Panc1 (cell line): ENCODE results near the gene MTA3. TPM values are rescaled to one million over a fixed set of nuclear protein-coding genes. Genes with fewer than 3 reads are reported as not detected.

Experiments
- ATAC-seq: fragments of 200-7000 bp; cut with Tn5 transposase; 2 replicates; pipeline ENCODE4 v1.9.1; 2020; ENCODE audit warnings: mild to moderate bottlenecking, moderate library complexity
- BruUV-seq: library from RNA; stranded (reverse); fragments of 400-500 nt; replicated peaks from 2 replicates; lab custom pipeline; 2021; lab: Mats Ljungman, UMichigan
- CTCF ChIA-PET: fragments of 300-600 bp; sonication (Branson Sonifier 250); formaldehyde crosslinking; loops from one replicate; lab custom pipeline; 2022; ENCODE audit warnings: antibody characterized with exemption; lab: Charles Lee
- POLR2A ChIA-PET: fragments of 300-600 bp; sonication (Branson Sonifier 250); formaldehyde crosslinking; loops from one replicate; lab custom pipeline; 2022; ENCODE audit warnings: antibody characterized with exemption; lab: Charles Lee
- DNase-seq: peaks from one replicate; pipeline ENCODE4 v3.0.0-alpha.2; 2010; ENCODE audit warnings: low read depth, low spot score
- H3K27ac ChIP-seq: 2 replicates; pipeline ENCODE4 v1.5.1; 2011; ENCODE audit warnings: mild to moderate bottlenecking, low read length, inconsistent platforms
- H3K27me3 ChIP-seq: fragments of 200-500 bp; sonication (Bioruptor generic); 2 replicates; pipeline ENCODE4 v1.6.0; 2014; ENCODE audit warnings: low read length, inconsistent platforms; ENCODE audit not compliant: control insufficient read depth, insufficient read depth
- H3K36me3 ChIP-seq: fragments of 200-500 bp; sonication (Bioruptor generic); 2 replicates; pipeline ENCODE4 v1.5.1; 2014; ENCODE audit warnings: inconsistent platforms, mild to moderate bottlenecking, low read length, moderate library complexity; ENCODE audit not compliant: control insufficient read depth, insufficient read depth
- H3K4me1 ChIP-seq: 2 replicates; pipeline ENCODE4 v1.5.1; 2011; ENCODE audit warnings: inconsistent platforms, mild to moderate bottlenecking, low read length, moderate library complexity; ENCODE audit not compliant: control insufficient read depth, insufficient read depth
- H3K4me3 ChIP-seq, 2 experiments: 2 replicates each; pipeline ENCODE4 v1.5.1; 2011 to 2012; ENCODE audit warnings: low read depth in 2 of 2, low read length in 2 of 2, mild to moderate bottlenecking in 2 of 2, inconsistent platforms in 1 of 2, moderate library complexity in 1 of 2
- H3K9me3 ChIP-seq: fragments of 200-500 bp; sonication (Bioruptor generic); 2 replicates; pipeline ENCODE4 v1.5.1; 2014; ENCODE audit warnings: low read depth, mild to moderate bottlenecking, inconsistent platforms, low read length, moderate library complexity; ENCODE audit not compliant: control insufficient read depth, insufficient read depth
- POLR2AphosphoS5 ChIP-seq: IDR thresholded peaks from 2 replicates; pipeline ENCODE4 v1.6.1; 2012; ENCODE audit warnings: mild to moderate bottlenecking, low read depth, low read length, moderate library complexity
- SIN3A ChIP-seq: IDR thresholded peaks from 2 replicates; pipeline ENCODE4 v1.6.1; 2012; ENCODE audit warnings: low read depth, mild to moderate bottlenecking, low read length, moderate library complexity, borderline replicate concordance; ENCODE audit not compliant: insufficient read depth
- TCF7L2 ChIP-seq: IDR thresholded peaks from 2 replicates; pipeline ENCODE4 v1.6.1; 2011; ENCODE audit warnings: mild to moderate bottlenecking, low read depth, low read length, inconsistent platforms
- in situ Hi-C: cut with HindIII; loops from 2 replicates; pipeline ENCODE4 v1.10.0; 2016; ENCODE audit warnings: low sequenced_read_pairs, low pct_unique_long_range_greater_than_20kb
- intact Hi-C: fragments of 100-400 bp; cut with micrococcal nuclease; formaldehyde crosslinking; loops from one replicate; pipeline ENCODE4 v1.10.0; 2022; ENCODE audit not compliant: unreplicated experiment
- total RNA-seq: library from RNA; stranded (reverse); gene quantifications from one replicate; pipeline ENCODE4 v1.2.1, GENCODE V29; 2021; ENCODE audit not compliant: unreplicated experiment
- TF ChIP-seq, protein P1 (sequence below), 2 experiments: IDR thresholded peaks; 2 replicates each; pipeline ENCODE4 v1.6.1; 2011 to 2012; ENCODE audit warnings: low read depth in 2 of 2, control low read depth in 1 of 2, low read length in 1 of 2, mild to moderate bottlenecking in 1 of 2, moderate library complexity in 1 of 2; ENCODE audit not compliant: insufficient read depth in 1 of 2
- TF ChIP-seq, protein P2 (sequence below): fragments of 450-650 bp; IDR thresholded peaks from 2 replicates; pipeline ENCODE4 v1.5.1; 2017; ENCODE audit warnings: mild to moderate bottlenecking

The MTA3 gene
- total RNA-seq, 1 experiment from 2014 or later: 65.6 TPM

DNA sequence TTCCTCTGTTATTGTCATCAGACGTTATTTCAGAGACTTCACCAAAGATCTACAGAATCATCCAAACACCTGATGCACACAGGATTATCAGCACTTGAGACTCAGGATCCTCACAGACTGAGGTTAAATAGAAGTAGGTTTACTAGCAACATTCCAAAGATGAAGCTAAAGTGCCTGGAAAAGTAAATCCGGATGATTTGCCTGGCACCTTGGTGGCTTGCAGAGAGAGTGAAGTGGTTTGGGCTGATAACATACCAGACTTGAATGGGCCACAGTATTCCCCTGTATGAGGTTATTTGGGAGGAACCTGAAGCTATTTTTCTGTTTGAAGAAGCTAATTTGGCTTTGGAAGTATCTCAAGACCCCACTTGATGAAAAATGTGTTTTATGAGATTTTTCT is 144.5 kb downstream of the MTA3 start:
- no peaks in the 10 kb centered on the region for H3K27me3 ChIP-seq
- H3K4me1 ChIP-seq: no peaks in the 10 kb centered on the region
- no peak overlapping the region for H3K27ac ChIP-seq
- POLR2A ChIA-PET: no interaction called here
- in situ Hi-C loops (no loop called here), intact Hi-C loops (no loop called here)
- H3K9me3 ChIP-seq: no peaks in the 10 kb centered on the region
- CTCF ChIA-PET: no interaction called here
- H3K36me3 ChIP-seq: peaks cover 8% of the 10 kb centered on the region; the same call in 1 of the 2 replicates
- DNase-seq (no peak), ATAC-seq (no peak)
- BruUV-seq: no TSS peak
- H3K4me3 ChIP-seq: no peak overlapping the region
- TF ChIP-seq SIN3A (no peak), TCF7L2 (no peak), POLR2AphosphoS5 (no peak)
- TF ChIP-seq, protein P1, sequence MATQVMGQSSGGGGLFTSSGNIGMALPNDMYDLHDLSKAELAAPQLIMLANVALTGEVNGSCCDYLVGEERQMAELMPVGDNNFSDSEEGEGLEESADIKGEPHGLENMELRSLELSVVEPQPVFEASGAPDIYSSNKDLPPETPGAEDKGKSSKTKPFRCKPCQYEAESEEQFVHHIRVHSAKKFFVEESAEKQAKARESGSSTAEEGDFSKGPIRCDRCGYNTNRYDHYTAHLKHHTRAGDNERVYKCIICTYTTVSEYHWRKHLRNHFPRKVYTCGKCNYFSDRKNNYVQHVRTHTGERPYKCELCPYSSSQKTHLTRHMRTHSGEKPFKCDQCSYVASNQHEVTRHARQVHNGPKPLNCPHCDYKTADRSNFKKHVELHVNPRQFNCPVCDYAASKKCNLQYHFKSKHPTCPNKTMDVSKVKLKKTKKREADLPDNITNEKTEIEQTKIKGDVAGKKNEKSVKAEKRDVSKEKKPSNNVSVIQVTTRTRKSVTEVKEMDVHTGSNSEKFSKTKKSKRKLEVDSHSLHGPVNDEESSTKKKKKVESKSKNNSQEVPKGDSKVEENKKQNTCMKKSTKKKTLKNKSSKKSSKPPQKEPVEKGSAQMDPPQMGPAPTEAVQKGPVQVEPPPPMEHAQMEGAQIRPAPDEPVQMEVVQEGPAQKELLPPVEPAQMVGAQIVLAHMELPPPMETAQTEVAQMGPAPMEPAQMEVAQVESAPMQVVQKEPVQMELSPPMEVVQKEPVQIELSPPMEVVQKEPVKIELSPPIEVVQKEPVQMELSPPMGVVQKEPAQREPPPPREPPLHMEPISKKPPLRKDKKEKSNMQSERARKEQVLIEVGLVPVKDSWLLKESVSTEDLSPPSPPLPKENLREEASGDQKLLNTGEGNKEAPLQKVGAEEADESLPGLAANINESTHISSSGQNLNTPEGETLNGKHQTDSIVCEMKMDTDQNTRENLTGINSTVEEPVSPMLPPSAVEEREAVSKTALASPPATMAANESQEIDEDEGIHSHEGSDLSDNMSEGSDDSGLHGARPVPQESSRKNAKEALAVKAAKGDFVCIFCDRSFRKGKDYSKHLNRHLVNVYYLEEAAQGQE (IDR thresholded peaks at IDR 0.05; ENCODE audit: insufficient read depth in 1 of 2, low read depth in 2 of 2, low read length in 1 of 2): no peak
- TF ChIP-seq, protein P2, sequence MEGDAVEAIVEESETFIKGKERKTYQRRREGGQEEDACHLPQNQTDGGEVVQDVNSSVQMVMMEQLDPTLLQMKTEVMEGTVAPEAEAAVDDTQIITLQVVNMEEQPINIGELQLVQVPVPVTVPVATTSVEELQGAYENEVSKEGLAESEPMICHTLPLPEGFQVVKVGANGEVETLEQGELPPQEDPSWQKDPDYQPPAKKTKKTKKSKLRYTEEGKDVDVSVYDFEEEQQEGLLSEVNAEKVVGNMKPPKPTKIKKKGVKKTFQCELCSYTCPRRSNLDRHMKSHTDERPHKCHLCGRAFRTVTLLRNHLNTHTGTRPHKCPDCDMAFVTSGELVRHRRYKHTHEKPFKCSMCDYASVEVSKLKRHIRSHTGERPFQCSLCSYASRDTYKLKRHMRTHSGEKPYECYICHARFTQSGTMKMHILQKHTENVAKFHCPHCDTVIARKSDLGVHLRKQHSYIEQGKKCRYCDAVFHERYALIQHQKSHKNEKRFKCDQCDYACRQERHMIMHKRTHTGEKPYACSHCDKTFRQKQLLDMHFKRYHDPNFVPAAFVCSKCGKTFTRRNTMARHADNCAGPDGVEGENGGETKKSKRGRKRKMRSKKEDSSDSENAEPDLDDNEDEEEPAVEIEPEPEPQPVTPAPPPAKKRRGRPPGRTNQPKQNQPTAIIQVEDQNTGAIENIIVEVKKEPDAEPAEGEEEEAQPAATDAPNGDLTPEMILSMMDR: no peak

DNA sequence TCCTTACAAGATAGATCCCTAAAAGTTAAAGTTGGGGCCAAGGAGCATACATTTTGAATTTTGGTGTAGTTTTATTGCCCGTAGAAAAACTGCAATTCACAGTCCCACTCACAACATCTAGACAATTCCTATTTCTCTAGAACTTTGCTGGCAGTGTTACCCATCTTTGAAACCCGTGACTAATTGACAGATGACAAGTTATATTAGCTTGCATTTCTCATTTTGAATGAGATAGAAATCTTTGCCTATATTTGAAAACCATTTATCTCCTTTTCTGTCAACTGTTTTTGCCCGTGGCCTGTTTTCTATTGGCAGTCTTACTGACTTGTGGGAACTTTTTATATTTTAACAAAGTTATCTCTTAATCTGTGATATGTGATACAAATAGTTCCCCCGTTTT is 145.5 kb downstream of the MTA3 start:
- CTCF ChIA-PET: no interaction called here
- TF ChIP-seq SIN3A: no peak
- no peak for TF ChIP-seq POLR2AphosphoS5
- TF ChIP-seq TCF7L2: no peak
- TF ChIP-seq, protein P1 (IDR thresholded peaks at IDR 0.05; ENCODE audit: insufficient read depth in 1 of 2, low read depth in 2 of 2, low read length in 1 of 2): no peak
- TF ChIP-seq, protein P2: no peak

More for the DNA sequence above, 145.5 kb downstream of the MTA3 start:
- H3K4me1 ChIP-seq: no peaks in the 10 kb centered on the region
- no peak for DNase-seq
- POLR2A ChIA-PET: no interaction called here
- intact Hi-C loops (no loop called here), in situ Hi-C loops (no loop called here)
- no peak overlapping the region for H3K4me3 ChIP-seq
- no TSS peak for BruUV-seq
- no peaks in the 10 kb centered on the region for H3K9me3 ChIP-seq
- no peaks in the 10 kb centered on the region for H3K27me3 ChIP-seq
- ATAC-seq: no peak
- H3K27ac ChIP-seq: no peak overlapping the region
- peaks cover 8% of the 10 kb centered on the region; the same call in 1 of the 2 replicates for H3K36me3 ChIP-seq
